HL-60/S4 (cell line): ENCODE measurements around the gene CRYBG3.

ENCODE experiments used
- in situ Hi-C: fragments of 300-500 bp; cut with MboI; formaldehyde crosslinking; loops from 2 replicates; pipeline ENCODE4 v1.14.3; 2022; ENCODE audit warnings: low sequenced_read_pairs

The CRYBG3 gene

DNA sequence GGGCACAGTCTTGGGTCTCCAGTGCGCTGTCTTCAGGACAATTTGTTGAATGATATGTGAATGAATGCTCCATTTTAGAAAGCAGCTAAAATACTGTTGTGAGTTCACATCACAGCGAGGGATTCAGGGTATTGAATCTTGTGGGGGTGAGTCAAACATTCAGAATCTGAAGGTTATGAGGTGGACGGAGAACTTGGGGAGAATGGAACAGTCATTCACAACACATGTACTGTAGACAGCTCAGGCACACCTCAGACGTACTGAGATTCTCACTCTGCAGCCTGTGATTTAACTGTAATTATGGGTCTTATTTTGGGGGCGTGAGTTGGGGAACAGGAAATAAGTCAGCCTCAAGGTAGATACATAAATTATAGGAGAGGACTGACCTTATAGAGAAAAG is 13.9 kb downstream of the CRYBG3 start:
- in situ Hi-C loops: no loop called here

DNA sequence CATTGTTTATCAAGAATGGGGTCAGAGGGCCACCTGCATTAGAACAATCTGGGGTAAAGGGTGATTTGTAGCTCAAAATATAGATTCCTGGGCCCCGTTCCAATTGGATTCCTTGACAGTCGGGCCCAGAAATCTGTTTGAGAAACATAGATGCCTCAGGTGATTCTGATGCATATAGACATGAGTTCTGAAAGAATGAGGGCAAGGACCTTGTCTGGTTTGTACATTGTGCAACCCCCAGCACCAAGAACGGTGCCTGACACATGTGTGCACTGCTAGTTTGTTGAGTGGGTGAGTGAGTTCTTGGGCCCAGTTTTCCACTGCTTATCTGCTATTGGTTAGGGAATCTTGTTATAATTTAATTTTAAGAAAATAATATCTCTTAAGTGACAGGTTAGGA is 16.6 kb downstream of the CRYBG3 start:
- in situ Hi-C loops: no loop called here

DNA sequence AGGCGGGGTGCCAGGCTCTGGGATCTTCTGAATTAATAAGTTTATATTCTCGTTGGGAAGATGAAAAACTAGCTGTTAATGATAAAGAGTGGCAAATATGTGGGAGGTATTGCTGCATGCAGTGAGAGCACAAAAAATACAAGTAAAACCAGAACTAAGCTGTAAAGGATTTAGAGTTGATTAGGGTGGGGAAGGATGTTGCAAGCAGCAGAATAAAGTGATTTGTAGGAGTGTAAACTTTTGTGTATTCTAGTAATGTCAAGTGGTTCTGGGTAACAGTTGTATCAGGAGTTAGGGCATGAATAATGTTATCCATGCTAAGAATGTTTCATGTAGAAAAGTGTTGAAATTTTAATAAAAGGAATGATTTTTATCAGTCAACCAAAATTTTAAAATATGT is 18.1 kb downstream of the CRYBG3 start:
- in situ Hi-C loops: no loop called here

DNA sequence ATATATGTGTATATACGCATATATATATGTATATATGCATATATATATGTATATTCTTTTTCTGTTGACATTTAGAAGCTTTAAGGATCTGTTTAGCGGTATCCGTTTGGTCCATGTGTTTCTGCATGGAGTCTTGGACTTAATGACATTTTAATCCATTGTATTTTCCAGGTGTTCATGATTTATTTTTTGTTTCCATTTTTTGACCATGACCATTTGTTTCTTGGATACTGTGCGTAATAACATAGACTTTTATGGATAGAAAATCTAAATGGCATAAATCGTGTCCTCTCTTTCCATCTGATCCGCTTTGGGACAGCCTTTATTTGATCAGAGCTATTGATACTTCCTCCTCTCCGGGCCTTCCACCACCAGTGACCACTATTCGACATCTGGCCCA is 19.5 kb downstream of the CRYBG3 start:
- in situ Hi-C loops: no loop called here

- in situ Hi-C loops: no loop called here
Measured at GRCh38 chr3:97841956-97842355, 20.1 kb downstream of the CRYBG3 start.

- in situ Hi-C loops: no loop called here
Measured at GRCh38 chr3:97848779-97849178, 27.0 kb downstream of the CRYBG3 start.

- in situ Hi-C loops: no loop called here
Measured at GRCh38 chr3:97857401-97857800, 35.6 kb downstream of the CRYBG3 start.

DNA sequence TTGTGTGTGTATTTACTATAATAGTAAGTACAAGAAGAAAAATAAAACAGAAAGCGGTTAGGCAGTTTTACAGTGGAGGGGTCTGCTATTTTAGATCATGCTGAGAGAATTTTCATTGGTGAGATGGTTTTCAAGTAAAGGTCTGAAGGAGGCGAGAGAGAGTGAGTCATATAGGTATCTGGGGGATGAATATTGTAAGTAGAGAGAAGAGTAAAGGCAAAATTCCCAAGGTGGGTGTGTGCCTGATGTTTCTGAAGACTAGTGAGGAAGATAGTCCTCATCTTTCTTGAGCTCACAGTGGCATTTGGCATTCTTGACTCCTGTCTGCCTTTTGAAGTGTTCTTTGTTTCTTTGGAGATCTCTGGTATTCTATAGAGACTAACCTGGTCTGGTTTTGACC is 38.6 kb downstream of the CRYBG3 start:
- in situ Hi-C loops: no loop called here

DNA sequence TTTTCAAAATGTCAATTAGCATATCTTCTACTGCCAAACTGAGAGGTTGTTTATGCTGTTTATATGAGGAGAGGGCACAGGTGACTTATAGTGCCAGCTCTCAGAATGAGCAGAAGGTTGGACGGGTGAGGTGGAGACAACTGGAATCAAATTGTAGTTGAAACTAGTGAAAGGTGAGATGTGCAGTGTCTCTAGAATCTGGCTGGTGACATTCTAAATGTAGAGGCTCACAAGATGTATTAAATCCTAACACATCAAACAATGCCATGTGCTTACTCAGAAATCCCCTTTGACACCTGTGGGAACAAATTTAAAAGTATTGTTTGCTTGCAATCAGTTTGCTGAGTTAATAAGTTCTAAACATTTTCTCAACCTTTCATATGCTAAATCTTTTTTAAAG is 40.8 kb downstream of the CRYBG3 start:
- in situ Hi-C loops: no loop called here

DNA sequence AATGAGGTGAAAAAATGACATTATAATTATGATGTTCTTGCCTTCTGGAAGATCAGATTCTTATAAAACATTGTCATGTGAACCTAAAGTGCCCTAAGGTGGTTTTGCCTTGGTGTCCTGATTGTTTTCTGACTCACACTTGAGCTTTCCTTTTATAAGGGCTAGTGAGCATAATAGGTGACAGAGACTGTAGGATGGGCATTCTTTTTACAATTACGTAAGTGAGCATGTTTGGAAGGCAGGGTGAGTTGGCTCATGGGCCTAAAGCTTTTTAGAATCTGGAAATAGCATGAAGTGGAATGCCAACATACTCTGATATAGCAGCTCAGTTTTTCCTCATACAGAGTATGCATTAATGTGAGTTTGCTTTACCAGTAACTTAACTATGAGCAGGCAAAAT is 41.2 kb downstream of the CRYBG3 start:
- in situ Hi-C loops: no loop called here

DNA sequence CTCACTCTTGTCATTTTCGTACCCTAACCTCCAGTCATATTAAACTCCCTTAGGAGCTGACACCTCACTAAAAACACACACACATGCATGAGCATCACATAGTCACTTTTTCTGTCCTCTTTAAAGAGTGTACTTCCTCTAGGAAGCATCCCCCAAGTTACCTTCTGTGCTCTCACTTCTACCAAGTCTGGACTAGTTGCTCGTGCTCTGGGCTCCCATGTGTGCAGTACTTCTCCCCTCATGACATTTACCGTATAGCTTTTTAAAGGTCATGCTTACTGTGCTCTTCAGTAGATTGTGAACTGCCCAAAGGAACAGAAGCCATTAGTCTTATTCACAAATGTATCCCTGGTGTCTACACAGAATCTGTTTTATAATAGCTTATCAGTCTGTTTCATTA is 42.0 kb downstream of the CRYBG3 start:
- in situ Hi-C loops: no loop called here

GRCh38 chr3:97871186-97871585 is 49.4 kb downstream of the CRYBG3 start:
- in situ Hi-C loops: no loop called here

DNA sequence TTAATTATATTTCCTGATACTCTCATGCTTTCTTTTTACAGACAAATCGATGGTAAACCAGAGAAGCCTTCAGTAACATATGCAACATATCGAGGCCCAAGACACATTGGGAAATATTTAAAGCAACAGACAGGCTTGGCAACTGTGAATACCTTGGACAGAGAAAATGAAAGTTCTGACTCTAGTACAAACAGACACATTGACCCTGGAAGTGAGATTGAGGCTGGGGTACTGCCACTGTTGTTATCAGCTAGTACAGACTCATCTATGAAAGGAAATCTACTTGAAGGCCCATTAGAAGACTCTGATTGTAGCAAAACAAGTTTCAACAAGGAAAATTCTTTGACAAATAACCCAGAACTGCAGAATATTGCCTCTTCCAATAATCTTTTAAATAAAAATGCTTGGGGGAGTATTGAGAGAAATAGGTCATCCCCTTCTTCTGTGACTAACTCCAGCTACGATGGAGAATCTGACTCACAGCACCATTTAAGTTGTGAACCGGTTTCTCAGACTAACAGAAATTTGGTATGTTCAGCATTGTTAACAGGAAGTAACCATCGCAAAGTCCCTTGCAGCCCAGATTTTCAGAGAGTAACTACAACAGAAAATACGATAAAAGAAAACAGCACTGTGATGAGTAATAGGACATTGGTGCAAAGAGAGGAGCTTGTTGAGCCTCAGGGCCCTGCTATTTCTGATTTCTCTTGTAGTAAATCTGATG is 50.2 kb downstream of the CRYBG3 start:
- in situ Hi-C loops: no loop called here

DNA sequence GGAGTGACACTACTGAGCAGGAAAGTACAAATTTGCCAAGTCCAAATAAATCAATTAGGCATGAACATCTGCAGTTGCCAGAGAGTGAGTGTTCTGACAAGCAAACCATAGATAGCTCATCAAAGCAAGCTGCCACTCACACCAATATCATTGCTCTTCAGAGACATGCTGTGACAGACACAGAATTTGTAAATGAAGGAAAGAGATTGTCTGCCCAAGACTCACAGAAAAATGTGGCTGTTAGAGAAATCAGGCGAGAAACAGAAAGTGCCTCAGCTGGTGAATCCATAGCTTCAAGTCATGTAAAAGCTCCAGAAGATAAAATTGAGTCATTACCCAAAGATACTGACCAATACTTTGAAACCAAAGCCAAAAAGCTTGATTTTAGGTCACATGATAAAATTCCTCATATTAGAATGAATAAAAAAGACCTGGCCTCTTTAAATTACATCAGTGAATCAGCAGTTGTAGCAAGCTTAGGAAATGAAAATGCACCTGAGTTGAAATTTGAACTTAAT is 50.8 kb downstream of the CRYBG3 start:
- in situ Hi-C loops: no loop called here

GRCh38 chr3:97880267-97880666 is 58.5 kb downstream of the CRYBG3 start:
- in situ Hi-C loops: no loop called here

- in situ Hi-C loops: no loop called here
Measured at GRCh38 chr3:97882975-97883598, 61.3 kb downstream of the CRYBG3 start.

DNA sequence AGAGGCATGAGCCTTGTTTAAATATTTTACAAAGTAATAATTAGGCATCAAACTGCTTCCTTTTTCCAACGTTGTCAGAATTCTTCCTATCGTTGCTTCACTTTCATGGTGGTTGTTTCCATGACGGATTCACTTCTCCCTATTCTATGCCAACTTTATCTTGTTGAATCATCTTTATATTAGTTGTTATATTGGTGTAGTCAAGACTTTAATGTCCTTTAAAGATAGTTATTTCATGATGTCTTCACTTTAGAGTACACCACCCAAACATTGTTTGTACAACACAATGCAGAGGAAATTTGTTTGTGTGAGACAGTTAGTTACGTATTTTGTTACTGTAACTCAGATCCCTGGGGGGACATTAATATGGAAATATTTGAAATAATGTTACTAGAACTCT is 61.9 kb downstream of the CRYBG3 start:
- in situ Hi-C loops: no loop called here

- in situ Hi-C loops: no loop called here
Measured at GRCh38 chr3:97884586-97885123, 62.8 kb downstream of the CRYBG3 start.

DNA sequence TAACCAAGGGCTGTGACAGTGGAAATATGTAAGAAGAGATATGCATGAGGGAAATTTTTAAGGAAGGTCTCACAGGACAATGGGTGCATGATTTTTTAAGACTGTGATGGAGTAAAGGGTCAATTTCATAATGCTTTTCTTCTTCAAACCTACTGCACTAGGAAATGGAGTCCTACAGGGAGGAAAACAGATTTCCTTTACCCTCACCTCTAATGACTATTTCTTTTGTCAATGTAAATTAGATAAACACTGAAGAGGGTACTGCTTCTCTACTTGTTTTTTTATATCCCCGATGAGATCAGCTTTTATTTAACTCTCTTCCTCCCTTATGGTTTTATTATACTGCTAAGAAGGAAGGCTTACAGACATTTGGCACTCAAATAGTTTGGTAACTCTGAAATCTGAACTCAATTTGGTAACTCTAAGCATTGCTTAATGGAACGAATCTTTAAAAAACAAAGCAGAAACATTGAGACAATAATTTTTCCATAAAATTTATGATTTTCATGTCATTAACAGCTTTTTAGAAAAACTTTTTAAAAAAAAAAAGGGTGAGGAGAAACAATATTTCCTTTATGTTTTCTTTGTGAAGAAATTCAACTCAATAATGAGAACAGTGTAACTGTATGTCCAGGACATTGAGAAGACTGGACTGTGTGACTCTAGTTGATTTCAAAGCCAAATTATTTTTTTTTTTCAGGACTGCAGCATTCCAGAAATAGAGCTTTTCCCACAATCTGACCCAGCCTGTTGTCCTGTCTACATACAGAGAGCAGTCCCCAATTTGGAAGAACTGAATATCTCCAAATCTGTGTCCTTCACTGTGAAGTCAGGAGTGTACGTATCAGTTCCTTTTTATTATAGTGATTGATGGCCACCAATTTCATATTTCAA is 64.4 kb downstream of the CRYBG3 start:
- in situ Hi-C loops: no loop called here

DNA sequence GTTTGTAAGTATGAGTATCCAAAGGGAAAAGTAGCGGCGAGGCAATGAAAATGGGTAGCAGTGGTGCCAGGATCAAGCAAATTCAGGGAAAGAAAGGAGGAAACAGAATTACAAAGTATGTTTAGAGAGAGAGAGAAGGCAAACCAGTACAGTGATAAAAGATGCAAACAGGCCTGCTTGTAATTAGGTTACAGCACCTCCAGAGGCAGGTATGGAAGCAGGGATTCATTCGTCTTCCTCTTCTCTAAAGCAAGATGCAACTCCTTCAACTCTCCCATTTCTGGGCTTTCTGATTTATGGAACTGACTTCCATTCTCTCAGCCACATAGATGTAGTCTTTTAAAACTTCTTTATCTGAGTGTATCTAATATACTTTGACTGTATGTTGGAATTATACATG is 68.0 kb downstream of the CRYBG3 start:
- in situ Hi-C loops: no loop called here

DNA sequence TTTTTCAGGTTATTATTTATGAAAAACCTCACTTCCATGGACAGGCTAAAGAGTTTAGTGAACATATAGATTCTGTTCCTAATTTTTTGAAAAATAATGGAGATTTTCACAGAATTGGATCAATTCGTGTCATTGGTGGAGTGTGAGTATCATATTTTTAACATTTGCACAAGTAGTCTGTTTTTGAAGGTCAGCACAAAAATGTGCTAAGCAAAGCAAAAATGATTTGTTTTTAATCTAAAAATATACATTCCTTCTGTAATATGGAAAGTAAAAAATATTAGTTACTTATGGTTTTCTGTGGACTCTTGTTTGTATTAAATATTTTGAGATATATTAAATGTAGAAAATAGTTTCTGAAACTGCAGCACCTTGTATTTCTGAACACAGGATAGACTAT is 71.0 kb downstream of the CRYBG3 start:
- in situ Hi-C loops: no loop called here
